Subcutaneous adipose tissue (tissue), 4 donors: ENCODE results near the gene AIRE. TPM values are rescaled to one million over a fixed set of nuclear protein-coding genes. Genes with fewer than 3 reads are reported as not detected.

Experiments
- total RNA-seq, 4 donors: library from RNA; depleted of rRNA; stranded (reverse); fragments of >200 nt; gene quantifications; one replicate each; pipeline ENCODE4 v1.1.0, GENCODE V29; 2016
- TF ChIP-seq, protein P1 (sequence below): fragments of 450-650 bp; IDR thresholded peaks from one replicate; pipeline ENCODE4 v1.5.1; 2016; ENCODE audit warnings: low read depth, mild to moderate bottlenecking, control low read depth, antibody characterized with exemption, moderate library complexity

AIRE gene
- total RNA-seq, 4 donors from 2014 or later: not detected

DNA sequence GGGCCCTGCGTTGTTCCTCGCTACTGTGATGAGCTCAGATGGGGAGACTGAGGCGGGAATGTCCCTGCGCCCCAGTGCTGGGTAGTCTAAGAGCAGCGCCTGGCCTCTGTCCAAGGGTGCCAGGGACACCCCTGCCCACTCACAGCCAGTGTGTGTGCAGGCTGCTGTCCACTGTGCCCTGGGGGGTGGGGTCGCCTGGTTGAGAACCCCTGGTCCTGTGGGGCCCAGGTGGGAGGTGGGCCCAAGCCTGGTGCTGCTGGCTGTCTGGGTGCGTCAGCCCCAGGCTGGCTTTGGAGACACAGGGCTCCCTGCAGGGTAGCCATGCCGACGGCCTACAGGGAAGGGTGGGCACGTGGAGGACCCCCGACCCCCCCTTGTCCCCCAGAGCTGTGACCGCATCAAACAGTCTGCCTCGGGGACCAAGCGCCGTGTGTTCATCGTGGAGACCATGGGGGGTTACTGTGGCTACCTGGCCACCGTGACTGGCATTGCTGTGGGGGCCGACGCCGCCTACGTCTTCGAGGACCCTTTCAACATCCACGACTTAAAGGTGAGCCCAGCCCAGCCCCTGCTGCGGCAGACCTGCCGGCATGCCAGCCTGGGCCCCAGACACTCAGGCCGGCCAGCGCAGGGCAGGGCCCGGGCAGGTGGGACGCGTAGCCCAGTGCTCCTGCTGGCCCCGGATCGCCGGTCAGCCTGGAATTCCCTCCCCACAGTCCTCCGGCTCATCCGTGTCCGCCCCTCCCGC is 38.6 kb downstream of the AIRE start:
- TF ChIP-seq, protein P1, sequence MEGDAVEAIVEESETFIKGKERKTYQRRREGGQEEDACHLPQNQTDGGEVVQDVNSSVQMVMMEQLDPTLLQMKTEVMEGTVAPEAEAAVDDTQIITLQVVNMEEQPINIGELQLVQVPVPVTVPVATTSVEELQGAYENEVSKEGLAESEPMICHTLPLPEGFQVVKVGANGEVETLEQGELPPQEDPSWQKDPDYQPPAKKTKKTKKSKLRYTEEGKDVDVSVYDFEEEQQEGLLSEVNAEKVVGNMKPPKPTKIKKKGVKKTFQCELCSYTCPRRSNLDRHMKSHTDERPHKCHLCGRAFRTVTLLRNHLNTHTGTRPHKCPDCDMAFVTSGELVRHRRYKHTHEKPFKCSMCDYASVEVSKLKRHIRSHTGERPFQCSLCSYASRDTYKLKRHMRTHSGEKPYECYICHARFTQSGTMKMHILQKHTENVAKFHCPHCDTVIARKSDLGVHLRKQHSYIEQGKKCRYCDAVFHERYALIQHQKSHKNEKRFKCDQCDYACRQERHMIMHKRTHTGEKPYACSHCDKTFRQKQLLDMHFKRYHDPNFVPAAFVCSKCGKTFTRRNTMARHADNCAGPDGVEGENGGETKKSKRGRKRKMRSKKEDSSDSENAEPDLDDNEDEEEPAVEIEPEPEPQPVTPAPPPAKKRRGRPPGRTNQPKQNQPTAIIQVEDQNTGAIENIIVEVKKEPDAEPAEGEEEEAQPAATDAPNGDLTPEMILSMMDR: no peak

DNA sequence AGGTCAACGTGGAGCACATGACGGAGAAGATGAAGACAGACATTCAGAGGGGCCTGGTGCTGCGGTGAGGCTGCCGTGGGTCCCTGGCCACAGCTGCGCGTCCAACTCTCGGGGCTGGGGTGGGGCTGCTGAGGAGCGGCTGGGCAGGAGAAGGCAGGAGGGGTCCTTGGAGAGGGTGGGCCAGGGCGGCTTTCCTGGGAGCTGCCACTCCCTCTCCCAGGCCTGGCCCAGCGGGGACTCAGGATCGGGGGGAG is 39.1 kb downstream of the AIRE start:
- TF ChIP-seq, protein P1: no peak

- TF ChIP-seq, protein P1: no peak
These were observed 40.0 kb downstream of the AIRE start for GRCh38 chr21:44325386-44326271.

DNA sequence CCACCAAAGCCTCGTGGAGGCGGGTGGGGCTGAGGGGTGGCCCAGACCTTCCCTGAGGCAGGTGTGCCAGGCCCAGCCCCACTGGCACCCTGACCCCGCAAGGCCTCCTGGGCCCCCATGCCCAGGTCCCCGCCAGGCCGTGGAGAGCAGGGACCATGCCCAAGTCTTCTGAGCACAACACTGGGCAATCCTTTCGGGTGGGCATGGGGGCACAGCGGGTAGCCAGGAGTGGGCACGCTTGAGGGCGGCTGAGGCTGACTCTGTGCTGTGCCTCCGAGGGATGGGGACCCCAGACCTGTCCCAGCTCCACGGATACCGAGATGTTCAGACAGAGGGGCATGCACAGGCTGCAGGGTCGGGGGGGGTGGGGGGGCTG is 40.6 kb downstream of the AIRE start:
- TF ChIP-seq, protein P1: no peak

- TF ChIP-seq, protein P1: no peak
These were observed 41.3 kb downstream of the AIRE start for GRCh38 chr21:44326716-44327602.

DNA sequence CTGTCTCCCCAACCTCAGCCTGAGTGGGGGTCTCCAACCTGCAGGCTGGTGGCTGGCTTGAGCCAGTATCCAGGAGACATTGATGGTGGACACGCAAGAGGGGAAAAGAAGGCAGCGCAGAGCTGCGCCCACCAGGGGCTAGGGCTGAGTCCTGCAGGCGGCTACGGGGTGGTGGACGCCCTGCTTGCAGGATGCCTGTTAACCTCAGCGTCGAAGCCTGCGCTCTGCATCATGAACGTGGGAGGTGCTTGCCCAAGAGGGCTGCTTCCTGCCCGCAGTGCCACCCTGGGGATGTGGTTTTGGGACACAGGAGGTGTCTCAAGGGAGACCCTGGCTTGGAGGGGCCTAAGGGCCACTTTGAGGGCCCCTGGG is 41.9 kb downstream of the AIRE start:
- TF ChIP-seq, protein P1: no peak
